Gastroesophageal sphincter (tissue), 3 donors: Measurements from ENCODE around the gene ITM2C.

Experiments
- POLR2A ChIP-seq, 2 donors: fragments of 450-650 bp; IDR thresholded peaks; one replicate each; pipeline ENCODE4 v1.6.1; 2017; ENCODE audit warnings: antibody characterized with exemption in 2 of 2, mild to moderate bottlenecking in 2 of 2, moderate library complexity in 1 of 2
- TF ChIP-seq, protein P1 (sequence below), 4 experiments: fragments of 200-600 bp in 2 of 4; fragments of 450-650 bp in 2 of 4; sonication (generic) in 1 of 4; IDR thresholded peaks; one replicate each; pipeline ENCODE4 v1.5.1; 2017 to 2019; ENCODE audit warnings: antibody characterized with exemption in 4 of 4, mild to moderate bottlenecking in 2 of 4, moderate library complexity in 2 of 4

DNA sequence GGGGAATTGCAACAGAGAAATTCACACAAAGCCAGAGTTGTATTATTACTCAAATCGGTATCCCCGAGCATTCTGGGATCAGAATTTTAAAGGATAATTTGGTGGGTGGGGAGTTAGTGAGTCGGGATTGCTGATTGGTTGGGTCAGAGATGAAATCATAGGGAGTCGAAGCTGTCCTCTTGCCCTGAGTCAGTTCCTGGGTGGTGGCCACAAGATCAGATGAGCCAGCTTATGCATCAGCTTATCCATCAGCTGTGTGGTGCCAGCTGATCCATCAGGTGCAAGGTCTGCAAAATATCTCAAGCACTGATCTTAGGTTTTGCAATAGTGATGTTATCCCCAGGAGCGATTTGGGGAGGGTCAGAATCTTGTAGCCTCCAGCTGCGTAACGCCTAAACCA is 34.3 kb upstream of the ITM2C start:
- no peak for TF ChIP-seq POLR2A (IDR thresholded peaks at IDR 0.05)
- TF ChIP-seq, protein P1, sequence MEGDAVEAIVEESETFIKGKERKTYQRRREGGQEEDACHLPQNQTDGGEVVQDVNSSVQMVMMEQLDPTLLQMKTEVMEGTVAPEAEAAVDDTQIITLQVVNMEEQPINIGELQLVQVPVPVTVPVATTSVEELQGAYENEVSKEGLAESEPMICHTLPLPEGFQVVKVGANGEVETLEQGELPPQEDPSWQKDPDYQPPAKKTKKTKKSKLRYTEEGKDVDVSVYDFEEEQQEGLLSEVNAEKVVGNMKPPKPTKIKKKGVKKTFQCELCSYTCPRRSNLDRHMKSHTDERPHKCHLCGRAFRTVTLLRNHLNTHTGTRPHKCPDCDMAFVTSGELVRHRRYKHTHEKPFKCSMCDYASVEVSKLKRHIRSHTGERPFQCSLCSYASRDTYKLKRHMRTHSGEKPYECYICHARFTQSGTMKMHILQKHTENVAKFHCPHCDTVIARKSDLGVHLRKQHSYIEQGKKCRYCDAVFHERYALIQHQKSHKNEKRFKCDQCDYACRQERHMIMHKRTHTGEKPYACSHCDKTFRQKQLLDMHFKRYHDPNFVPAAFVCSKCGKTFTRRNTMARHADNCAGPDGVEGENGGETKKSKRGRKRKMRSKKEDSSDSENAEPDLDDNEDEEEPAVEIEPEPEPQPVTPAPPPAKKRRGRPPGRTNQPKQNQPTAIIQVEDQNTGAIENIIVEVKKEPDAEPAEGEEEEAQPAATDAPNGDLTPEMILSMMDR (IDR thresholded peaks at IDR 0.05) = no peak
